Uterus (tissue), 4 donors: ENCODE measurements around the gene AHI1. TPM values are rescaled to one million over a fixed set of nuclear protein-coding genes. Genes with fewer than 3 reads are reported as not detected.

Experiments used
- DNase-seq, 2 donors: peaks; one replicate each; pipeline ENCODE4 v3.0.0-alpha.2; 2019 to 2020
- H3K27ac ChIP-seq, 2 donors: fragments of 200-600 bp; sonication (generic); 1 replicate in 1 of 2; 2 replicates in 1 of 2; pipeline ENCODE4 v1.5.1; 2016 to 2018
- H3K27me3 ChIP-seq, 2 donors: fragments of 200-600 bp; sonication (generic); one replicate each; pipeline ENCODE4 v1.5.1; 2018 to 2019; ENCODE audit warnings: control low read depth in 1 of 2
- H3K36me3 ChIP-seq, 2 donors: fragments of 200-600 bp; sonication (generic); one replicate each; pipeline ENCODE4 v1.5.1; 2019; ENCODE audit warnings: control low read depth in 1 of 2
- H3K4me1 ChIP-seq, 2 donors: fragments of 200-600 bp; sonication (generic); one replicate each; pipeline ENCODE4 v1.5.1; 2018 to 2019; ENCODE audit warnings: control low read depth in 1 of 2
- H3K4me3 ChIP-seq, 2 donors: fragments of 200-600 bp; sonication (generic); 1 replicate in 1 of 2; 2 replicates in 1 of 2; pipeline ENCODE4 v1.5.1; 2018 to 2019; ENCODE audit warnings: mild to moderate bottlenecking in 1 of 2
- H3K9me3 ChIP-seq, 2 donors: fragments of 200-600 bp; sonication (generic); one replicate each; pipeline ENCODE4 v1.5.1; 2019; ENCODE audit warnings: control low read depth in 1 of 2
- POLR2A ChIP-seq, 2 donors: fragments of 450-650 bp; IDR thresholded peaks; one replicate each; pipeline ENCODE4 v1.6.1; 2016; ENCODE audit warnings: antibody characterized with exemption in 2 of 2, mild to moderate bottlenecking in 1 of 2, moderate library complexity in 1 of 2
- intact Hi-C: fragments of 100-400 bp; cut with DNase I; formaldehyde crosslinking; loops from one replicate; pipeline ENCODE4 v1.15.1; 2023; ENCODE audit warnings: low total_unique reads
- total RNA-seq, 4 donors: library from RNA; depleted of rRNA in 3 of 4; stranded (reverse); fragments of >200 nt in 3 of 4; gene quantifications; one replicate each; pipeline versions ENCODE4 v1.1.0 to v1.2.4, GENCODE V29; 2014 to 2023
- TF ChIP-seq, protein P1 (sequence below), 4 experiments: fragments of 200-600 bp in 2 of 4; fragments of 450-650 bp in 2 of 4; sonication (generic) in 2 of 4; IDR thresholded peaks; one replicate each; pipeline ENCODE4 v1.5.1; 2016 to 2019; ENCODE audit warnings: antibody characterized with exemption in 4 of 4, mild to moderate bottlenecking in 2 of 4, moderate library complexity in 1 of 4
- donor health status: DM: yes; HTN: yes; CAD: no.

The AHI1 gene
- total RNA-seq, 4 donors from 2014 or later, result 43.5 to 85.1 (median 47.3) TPM

- Histone ChIP-seq H3K27ac (no peak overlapping the region), H3K4me1 (no peaks in the 10 kb centered on the region), H3K36me3 (no peaks in the 10 kb centered on the region), H3K9me3 (no peaks in the 10 kb centered on the region), H3K4me3 (no peak overlapping the region), H3K27me3 (no peaks in the 10 kb centered on the region)
- TF ChIP-seq, protein P1, sequence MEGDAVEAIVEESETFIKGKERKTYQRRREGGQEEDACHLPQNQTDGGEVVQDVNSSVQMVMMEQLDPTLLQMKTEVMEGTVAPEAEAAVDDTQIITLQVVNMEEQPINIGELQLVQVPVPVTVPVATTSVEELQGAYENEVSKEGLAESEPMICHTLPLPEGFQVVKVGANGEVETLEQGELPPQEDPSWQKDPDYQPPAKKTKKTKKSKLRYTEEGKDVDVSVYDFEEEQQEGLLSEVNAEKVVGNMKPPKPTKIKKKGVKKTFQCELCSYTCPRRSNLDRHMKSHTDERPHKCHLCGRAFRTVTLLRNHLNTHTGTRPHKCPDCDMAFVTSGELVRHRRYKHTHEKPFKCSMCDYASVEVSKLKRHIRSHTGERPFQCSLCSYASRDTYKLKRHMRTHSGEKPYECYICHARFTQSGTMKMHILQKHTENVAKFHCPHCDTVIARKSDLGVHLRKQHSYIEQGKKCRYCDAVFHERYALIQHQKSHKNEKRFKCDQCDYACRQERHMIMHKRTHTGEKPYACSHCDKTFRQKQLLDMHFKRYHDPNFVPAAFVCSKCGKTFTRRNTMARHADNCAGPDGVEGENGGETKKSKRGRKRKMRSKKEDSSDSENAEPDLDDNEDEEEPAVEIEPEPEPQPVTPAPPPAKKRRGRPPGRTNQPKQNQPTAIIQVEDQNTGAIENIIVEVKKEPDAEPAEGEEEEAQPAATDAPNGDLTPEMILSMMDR (IDR thresholded peaks at IDR 0.05), result no peak
- no peak for TF ChIP-seq POLR2A (IDR thresholded peaks at IDR 0.05)
- DNase-seq, result no peak
- intact Hi-C loops, result no loop called here
Observed at GRCh38 chr6:135306740-135307420, 190.7 kb downstream of the AHI1 start.

- intact Hi-C loops, result no loop called here
- no peaks in the 10 kb centered on the region for H3K9me3 ChIP-seq
- no peaks in the 10 kb centered on the region for H3K4me1 ChIP-seq
- TF ChIP-seq, protein P1 (IDR thresholded peaks at IDR 0.05), result no peak
- no peak for TF ChIP-seq POLR2A (IDR thresholded peaks at IDR 0.05)
- no peak for DNase-seq
- no peak overlapping the region for H3K27ac ChIP-seq
- no peak overlapping the region for H3K4me3 ChIP-seq
- no peaks in the 10 kb centered on the region for H3K27me3 ChIP-seq
- H3K36me3 ChIP-seq, result no peaks in the 10 kb centered on the region
Observed at GRCh38 chr6:135306166-135306565, 191.4 kb downstream of the AHI1 start.

GRCh38 chr6:135305684-135306083 lies 191.9 kb downstream of the AHI1 start:
- DNase-seq, result no peak
- Histone ChIP-seq H3K27me3 (no peaks in the 10 kb centered on the region), H3K27ac (no peak overlapping the region), H3K4me1 (no peaks in the 10 kb centered on the region), H3K9me3 (no peaks in the 10 kb centered on the region), H3K36me3 (no peaks in the 10 kb centered on the region), H3K4me3 (no peak overlapping the region)
- no peak for TF ChIP-seq POLR2A (IDR thresholded peaks at IDR 0.05)
- TF ChIP-seq, protein P1 (IDR thresholded peaks at IDR 0.05), result no peak
- intact Hi-C loops, result no loop called here

DNA sequence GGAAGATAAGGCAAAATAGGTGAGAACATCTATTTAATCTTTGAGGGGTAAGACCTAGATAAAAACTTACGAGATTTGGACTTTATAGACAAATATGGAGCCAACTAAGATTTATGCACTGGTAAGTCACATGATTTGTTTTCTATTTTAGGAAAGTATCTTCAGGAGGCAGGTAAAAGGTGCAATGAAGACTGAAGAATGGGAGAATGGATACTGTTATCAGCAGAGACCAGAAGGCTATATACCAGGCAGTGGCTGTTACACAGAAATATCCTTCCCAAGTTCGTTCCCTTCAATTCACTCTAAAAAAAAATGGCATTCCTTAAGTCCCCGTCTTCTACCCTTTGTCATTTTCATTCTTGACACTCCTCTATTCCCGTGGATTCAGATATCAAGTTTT lies 192.7 kb downstream of the AHI1 start:
- Histone ChIP-seq H3K36me3 (no peaks in the 10 kb centered on the region), H3K4me3 (no peak overlapping the region), H3K4me1 (no peaks in the 10 kb centered on the region), H3K27me3 (no peaks in the 10 kb centered on the region), H3K9me3 (no peaks in the 10 kb centered on the region), H3K27ac (no peak overlapping the region)
- intact Hi-C loops, result no loop called here
- no peak for DNase-seq
- TF ChIP-seq, protein P1 (IDR thresholded peaks at IDR 0.05), result no peak
- no peak for TF ChIP-seq POLR2A (IDR thresholded peaks at IDR 0.05)

GRCh38 chr6:135301304-135301703 lies 196.2 kb downstream of the AHI1 start:
- intact Hi-C loops, result no loop called here
- Histone ChIP-seq H3K27me3 (no peaks in the 10 kb centered on the region), H3K9me3 (no peaks in the 10 kb centered on the region), H3K27ac (no peak overlapping the region), H3K4me3 (no peak overlapping the region), H3K36me3 (no peaks in the 10 kb centered on the region), H3K4me1 (no peaks in the 10 kb centered on the region)
- TF ChIP-seq POLR2A (IDR thresholded peaks at IDR 0.05), result no peak
- TF ChIP-seq, protein P1 (IDR thresholded peaks at IDR 0.05), result no peak
- DNase-seq, result no peak
